ENCODE results near the gene CUEDC1. TPM values are rescaled to one million over a fixed set of nuclear protein-coding genes. Genes with fewer than 3 reads are reported as not detected.
A peak's percentile ranks its signal among the peaks of the same experiment; 100 is the strongest.

CUEDC1 gene
- total and polyA plus RNA-seq, 9 of the 15 experiments (the other 6 are each of a cell fraction or from before 2014, with no cell fraction given) = 0.20 to 4.1 (median 1.6) TPM; not detected in 1

DNA sequence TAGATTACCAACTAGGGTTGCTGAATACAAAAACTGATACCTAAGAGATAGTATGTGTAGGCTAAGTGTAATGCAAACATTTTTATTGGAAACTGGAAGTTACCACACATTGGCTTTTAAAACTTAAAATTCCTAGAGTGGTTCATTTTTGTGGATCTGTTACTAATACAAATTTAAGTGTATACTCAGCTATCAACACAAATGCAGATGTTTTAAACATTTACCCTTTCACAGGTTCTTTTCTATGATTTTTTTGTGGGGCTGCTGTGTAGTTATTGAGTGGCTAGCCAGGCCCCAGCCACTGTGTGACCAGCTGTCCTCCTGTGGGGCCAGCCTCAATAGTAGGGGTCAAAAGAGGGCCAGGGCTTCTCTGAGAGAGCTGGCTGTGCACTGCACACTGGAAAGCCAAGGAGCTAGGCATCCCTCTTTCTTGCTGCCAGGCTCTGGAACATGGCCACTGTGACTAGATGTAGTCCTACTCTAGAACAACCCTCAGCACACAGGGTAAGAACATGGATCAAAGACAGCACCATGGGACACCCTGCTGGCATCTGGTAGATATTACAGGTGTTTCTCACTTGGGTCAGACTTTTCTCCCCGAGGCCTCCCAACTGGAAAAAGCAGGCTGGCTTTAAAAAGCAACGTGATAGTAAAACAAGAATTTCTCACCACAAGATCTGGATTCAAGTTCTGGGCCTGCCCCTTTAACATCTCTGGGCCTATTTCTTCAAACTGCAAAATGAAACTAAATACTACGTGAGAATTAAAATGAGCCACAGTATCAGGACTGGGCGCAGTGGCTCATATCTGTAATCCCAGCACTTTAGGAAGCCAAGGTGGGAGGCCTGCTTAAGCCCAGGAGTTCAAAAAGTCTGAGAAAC, 40.1 kb upstream of the CUEDC1 start (continued):
- TF ChIP-seq, protein P1, sequence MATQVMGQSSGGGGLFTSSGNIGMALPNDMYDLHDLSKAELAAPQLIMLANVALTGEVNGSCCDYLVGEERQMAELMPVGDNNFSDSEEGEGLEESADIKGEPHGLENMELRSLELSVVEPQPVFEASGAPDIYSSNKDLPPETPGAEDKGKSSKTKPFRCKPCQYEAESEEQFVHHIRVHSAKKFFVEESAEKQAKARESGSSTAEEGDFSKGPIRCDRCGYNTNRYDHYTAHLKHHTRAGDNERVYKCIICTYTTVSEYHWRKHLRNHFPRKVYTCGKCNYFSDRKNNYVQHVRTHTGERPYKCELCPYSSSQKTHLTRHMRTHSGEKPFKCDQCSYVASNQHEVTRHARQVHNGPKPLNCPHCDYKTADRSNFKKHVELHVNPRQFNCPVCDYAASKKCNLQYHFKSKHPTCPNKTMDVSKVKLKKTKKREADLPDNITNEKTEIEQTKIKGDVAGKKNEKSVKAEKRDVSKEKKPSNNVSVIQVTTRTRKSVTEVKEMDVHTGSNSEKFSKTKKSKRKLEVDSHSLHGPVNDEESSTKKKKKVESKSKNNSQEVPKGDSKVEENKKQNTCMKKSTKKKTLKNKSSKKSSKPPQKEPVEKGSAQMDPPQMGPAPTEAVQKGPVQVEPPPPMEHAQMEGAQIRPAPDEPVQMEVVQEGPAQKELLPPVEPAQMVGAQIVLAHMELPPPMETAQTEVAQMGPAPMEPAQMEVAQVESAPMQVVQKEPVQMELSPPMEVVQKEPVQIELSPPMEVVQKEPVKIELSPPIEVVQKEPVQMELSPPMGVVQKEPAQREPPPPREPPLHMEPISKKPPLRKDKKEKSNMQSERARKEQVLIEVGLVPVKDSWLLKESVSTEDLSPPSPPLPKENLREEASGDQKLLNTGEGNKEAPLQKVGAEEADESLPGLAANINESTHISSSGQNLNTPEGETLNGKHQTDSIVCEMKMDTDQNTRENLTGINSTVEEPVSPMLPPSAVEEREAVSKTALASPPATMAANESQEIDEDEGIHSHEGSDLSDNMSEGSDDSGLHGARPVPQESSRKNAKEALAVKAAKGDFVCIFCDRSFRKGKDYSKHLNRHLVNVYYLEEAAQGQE (IDR thresholded peaks at IDR 0.05; ENCODE audit: borderline replicate concordance) = peak; percentile 74
- TF ChIP-seq, protein P1 (CRISPR knock-in tag; IDR thresholded peaks at IDR 0.05; ENCODE audit: low read depth) = no peak
- TF ChIP-seq, protein P2, sequence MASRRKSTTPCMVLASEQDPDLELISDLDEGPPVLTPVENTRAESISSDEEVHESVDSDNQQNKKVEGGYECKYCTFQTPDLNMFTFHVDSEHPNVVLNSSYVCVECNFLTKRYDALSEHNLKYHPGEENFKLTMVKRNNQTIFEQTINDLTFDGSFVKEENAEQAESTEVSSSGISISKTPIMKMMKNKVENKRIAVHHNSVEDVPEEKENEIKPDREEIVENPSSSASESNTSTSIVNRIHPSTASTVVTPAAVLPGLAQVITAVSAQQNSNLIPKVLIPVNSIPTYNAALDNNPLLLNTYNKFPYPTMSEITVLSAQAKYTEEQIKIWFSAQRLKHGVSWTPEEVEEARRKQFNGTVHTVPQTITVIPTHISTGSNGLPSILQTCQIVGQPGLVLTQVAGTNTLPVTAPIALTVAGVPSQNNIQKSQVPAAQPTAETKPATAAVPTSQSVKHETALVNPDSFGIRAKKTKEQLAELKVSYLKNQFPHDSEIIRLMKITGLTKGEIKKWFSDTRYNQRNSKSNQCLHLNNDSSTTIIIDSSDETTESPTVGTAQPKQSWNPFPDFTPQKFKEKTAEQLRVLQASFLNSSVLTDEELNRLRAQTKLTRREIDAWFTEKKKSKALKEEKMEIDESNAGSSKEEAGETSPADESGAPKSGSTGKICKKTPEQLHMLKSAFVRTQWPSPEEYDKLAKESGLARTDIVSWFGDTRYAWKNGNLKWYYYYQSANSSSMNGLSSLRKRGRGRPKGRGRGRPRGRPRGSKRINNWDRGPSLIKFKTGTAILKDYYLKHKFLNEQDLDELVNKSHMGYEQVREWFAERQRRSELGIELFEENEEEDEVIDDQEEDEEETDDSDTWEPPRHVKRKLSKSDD (conservative IDR thresholded peaks at IDR 0.05; ENCODE audit: low read length) = no peak
- TF ChIP-seq DACH1 (IDR thresholded peaks at IDR 0.05; ENCODE audit: partially characterized antibody) (no peak), MTA2 (IDR thresholded peaks at IDR 0.05; ENCODE audit: low read depth) (no peak), RBM39 (optimal IDR thresholded peaks at IDR 0.05; ENCODE audit: low read depth, low read length) (peak; percentile 68), MBD2 (IDR thresholded peaks at IDR 0.05; ENCODE audit: borderline replicate concordance, low read depth) (no peak), POLR2A (conservative IDR thresholded peaks at IDR 0.05) (peak; percentile 79), ZNF717 (CRISPR knock-in tag; IDR thresholded peaks at IDR 0.05) (0 out of 2 replicates have a peak, but pooled peaks have one; percentile 30), POLR2G (IDR thresholded peaks at IDR 0.05; ENCODE audit: low read depth, low read length) (0 out of 2 replicates have a peak, but pooled peaks have one; percentile 20), ARID2 (IDR thresholded peaks at IDR 0.05) (peak; percentile 63)
- TF ChIP-seq, protein P3, sequence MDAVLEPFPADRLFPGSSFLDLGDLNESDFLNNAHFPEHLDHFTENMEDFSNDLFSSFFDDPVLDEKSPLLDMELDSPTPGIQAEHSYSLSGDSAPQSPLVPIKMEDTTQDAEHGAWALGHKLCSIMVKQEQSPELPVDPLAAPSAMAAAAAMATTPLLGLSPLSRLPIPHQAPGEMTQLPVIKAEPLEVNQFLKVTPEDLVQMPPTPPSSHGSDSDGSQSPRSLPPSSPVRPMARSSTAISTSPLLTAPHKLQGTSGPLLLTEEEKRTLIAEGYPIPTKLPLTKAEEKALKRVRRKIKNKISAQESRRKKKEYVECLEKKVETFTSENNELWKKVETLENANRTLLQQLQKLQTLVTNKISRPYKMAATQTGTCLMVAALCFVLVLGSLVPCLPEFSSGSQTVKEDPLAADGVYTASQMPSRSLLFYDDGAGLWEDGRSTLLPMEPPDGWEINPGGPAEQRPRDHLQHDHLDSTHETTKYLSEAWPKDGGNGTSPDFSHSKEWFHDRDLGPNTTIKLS (IDR thresholded peaks at IDR 0.05; ENCODE audit: borderline replicate concordance, low read depth) = peak; percentile 62; the same call in 1 of the 2 replicates
- TF ChIP-seq, protein P4, sequence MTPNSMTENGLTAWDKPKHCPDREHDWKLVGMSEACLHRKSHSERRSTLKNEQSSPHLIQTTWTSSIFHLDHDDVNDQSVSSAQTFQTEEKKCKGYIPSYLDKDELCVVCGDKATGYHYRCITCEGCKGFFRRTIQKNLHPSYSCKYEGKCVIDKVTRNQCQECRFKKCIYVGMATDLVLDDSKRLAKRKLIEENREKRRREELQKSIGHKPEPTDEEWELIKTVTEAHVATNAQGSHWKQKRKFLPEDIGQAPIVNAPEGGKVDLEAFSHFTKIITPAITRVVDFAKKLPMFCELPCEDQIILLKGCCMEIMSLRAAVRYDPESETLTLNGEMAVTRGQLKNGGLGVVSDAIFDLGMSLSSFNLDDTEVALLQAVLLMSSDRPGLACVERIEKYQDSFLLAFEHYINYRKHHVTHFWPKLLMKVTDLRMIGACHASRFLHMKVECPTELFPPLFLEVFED (CRISPR knock-in tag; conservative IDR thresholded peaks at IDR 0.05) = 0 out of 2 replicates have a peak, but pooled peaks have one; percentile 28
